Esophagus squamous epithelium (tissue), 5 donors: ENCODE data around the gene FGF11. TPM values are rescaled to one million over a fixed set of nuclear protein-coding genes. Genes with fewer than 3 reads are reported as not detected.
A peak's percentile ranks its signal among the peaks of the same experiment; 100 is the strongest.

Experiments
- DNase-seq: peaks from one replicate; lab custom pipeline; 2025; lab: John Stamatoyannopoulos, UW
- H3K27ac ChIP-seq, 4 donors: fragments of 200-600 bp; sonication (generic); one replicate each; pipeline ENCODE4 v1.5.1; 2016 to 2019; ENCODE audit warnings: mild to moderate bottlenecking in 1 of 4
- H3K27me3 ChIP-seq, 4 donors: fragments of 200-600 bp; sonication (generic); 1 replicate in 3 of 4; 2 replicates in 1 of 4; pipeline versions ENCODE4 v1.5.1 to v1.6.0; 2017 to 2021; ENCODE audit warnings: antibody characterized with exemption in 1 of 4
- H3K36me3 ChIP-seq, 3 donors: fragments of 200-600 bp; sonication (generic); one replicate each; pipeline ENCODE4 v1.5.1; 2016 to 2019
- H3K4me1 ChIP-seq, 3 donors: fragments of 200-600 bp; sonication (generic); one replicate each; pipeline ENCODE4 v1.5.1; 2017 to 2019
- H3K4me3 ChIP-seq, 4 donors: fragments of 200-600 bp; sonication (generic); 1 replicate in 3 of 4; 2 replicates in 1 of 4; pipeline ENCODE4 v1.5.1; 2016 to 2019; ENCODE audit warnings: mild to moderate bottlenecking in 2 of 4, moderate library complexity in 1 of 4
- H3K9me3 ChIP-seq, 3 donors: fragments of 200-600 bp; sonication (generic); one replicate each; pipeline ENCODE4 v1.5.1; 2016 to 2019
- CTCF ChIP-seq, 6 experiments: fragments of 450-650 bp in 4 of 6; fragments of 200-600 bp in 2 of 6; sonication (generic) in 2 of 6; IDR thresholded peaks; one replicate each; pipeline ENCODE4 v1.5.1; 2016 to 2019; ENCODE audit warnings: antibody characterized with exemption in 6 of 6, mild to moderate bottlenecking in 4 of 6, moderate library complexity in 4 of 6
- POLR2A ChIP-seq, 4 donors: fragments of 450-650 bp; IDR thresholded peaks; one replicate each; pipeline ENCODE4 v1.6.1; 2017; ENCODE audit warnings: antibody characterized with exemption in 4 of 4, mild to moderate bottlenecking in 4 of 4, moderate library complexity in 3 of 4
- WGBS, 2 donors: methylation state at CpG; one replicate each; pipeline ENCODE4 v1.1.5; 2018; 5-methylcytosine and 5-hydroxymethylcytosine counted together
- intact Hi-C: fragments of 100-400 bp; cut with DNase I; formaldehyde crosslinking; loops from one replicate; pipeline ENCODE4 v1.15.0; 2022
- total RNA-seq, 4 donors: library from RNA; depleted of rRNA; stranded (reverse); fragments of >200 nt; gene quantifications; one replicate each; pipeline ENCODE4 v1.1.0, GENCODE V29; 2016
- donor health status: DM: yes; HTN: yes; CAD: no.

Gene FGF11
- total RNA-seq, 4 donors from 2014 or later: 2.7 to 18.1 (median 6.1) TPM

- DNase-seq: no peak
- Histone ChIP-seq H3K27ac (no peak overlapping the region), H3K4me3 (no peak overlapping the region), H3K36me3 (peaks cover 5 to 31% (median 10%) of the 10 kb centered on the region in 3 donors), H3K9me3 (no peaks in the 10 kb centered on the region), H3K4me1 (peaks cover 7 to 53% (median 10%) of the 10 kb centered on the region in 3 donors), H3K27me3 (no peaks in the 10 kb centered on the region)
- WGBS, 2 donors: 60 to 70% methylated on average over 3 of the region's 3 CpGs
- intact Hi-C loops: no loop called here
- TF ChIP-seq POLR2A (IDR thresholded peaks at IDR 0.05) (no peak), CTCF (IDR thresholded peaks at IDR 0.05) (no peak)
Observed at GRCh38 chr17:7459961-7460545, 20.7 kb downstream of the FGF11 start.

- no peak overlapping the region for H3K4me3 ChIP-seq
- peaks cover 7 to 56% (median 9%) of the 10 kb centered on the region in 3 donors for H3K4me1 ChIP-seq
- H3K27ac ChIP-seq: no peak overlapping the region
- H3K36me3 ChIP-seq: peaks cover 5 to 41% (median 10%) of the 10 kb centered on the region in 3 donors
- 90 to 93% methylated on average over 6 to 7 of the region's 7 CpGs for WGBS, 2 donors
- TF ChIP-seq CTCF (IDR thresholded peaks at IDR 0.05) (no peak), POLR2A (IDR thresholded peaks at IDR 0.05) (no peak)
- H3K9me3 ChIP-seq: no peaks in the 10 kb centered on the region
- intact Hi-C loops: no loop called here
- H3K27me3 ChIP-seq: no peaks in the 10 kb centered on the region
- DNase-seq: no peak
Observed at GRCh38 chr17:7460850-7461660, 21.7 kb downstream of the FGF11 start.

GRCh38 chr17:7462474-7463371 is 23.4 kb downstream of the FGF11 start:
- H3K27ac ChIP-seq: peak overlapping the region in 2 of 4 donors; percentile 34 to 71
- no peaks in the 10 kb centered on the region for H3K27me3 ChIP-seq
- no peak overlapping the region for H3K4me3 ChIP-seq
- no peak for DNase-seq
- TF ChIP-seq POLR2A (IDR thresholded peaks at IDR 0.05): no peak
- TF ChIP-seq CTCF (IDR thresholded peaks at IDR 0.05): no peak
- no peaks in the 10 kb centered on the region for H3K9me3 ChIP-seq
- peaks cover 10 to 58% (median 11%) of the 10 kb centered on the region in 3 donors for H3K36me3 ChIP-seq
- H3K4me1 ChIP-seq: peaks cover 14 to 56% (median 17%) of the 10 kb centered on the region in 3 donors
- 92 to 93% methylated on average over 11 to 25 of the region's 44 CpGs for WGBS, 2 donors
- intact Hi-C loops: no loop called here

GRCh38 chr17:7463372-7463846 is 24.1 kb downstream of the FGF11 start:
- peaks cover 10 to 64% (median 11%) of the 10 kb centered on the region in 3 donors for H3K36me3 ChIP-seq
- peaks cover 14 to 63% (median 17%) of the 10 kb centered on the region in 3 donors for H3K4me1 ChIP-seq
- whole genome bisulfite sequencing, 2 donors: 100% methylated on average over 1 to 2 of the region's 14 CpGs
- H3K27me3 ChIP-seq: no peaks in the 10 kb centered on the region
- no peak for TF ChIP-seq POLR2A (IDR thresholded peaks at IDR 0.05)
- no peak for TF ChIP-seq CTCF (IDR thresholded peaks at IDR 0.05)
- H3K27ac ChIP-seq: peak overlapping the region; percentile 34 to 71 (median 63)
- intact Hi-C loops: no loop called here
- DNase-seq: no peak
- H3K9me3 ChIP-seq: no peaks in the 10 kb centered on the region
- no peak overlapping the region for H3K4me3 ChIP-seq
